ENCODE data around the gene ELMO1.

GRCh38 chr7:37310327-37311080 lies 138.2 kb downstream of the ELMO1 start:
- no peak for TF ChIP-seq POLR2A (IDR thresholded peaks at IDR 0.05)
- no peak for TF ChIP-seq CTCF (IDR thresholded peaks at IDR 0.05)
- TF ChIP-seq POLR2AphosphoS5 (IDR thresholded peaks at IDR 0.05) = no peak
- no peak for TF ChIP-seq EP300 (IDR thresholded peaks at IDR 0.05; ENCODE audit: low read depth)

Measured in transverse colon (tissue), 4 donors.